IMR-90 (cell line): ENCODE data around the gene SHROOM3. TPM values are rescaled to one million over a fixed set of nuclear protein-coding genes. Genes with fewer than 3 reads are reported as not detected.

ENCODE experiments used
- ATAC-seq: fragments of 200-7000 bp; cut with Tn5 transposase; 2 replicates; pipeline ENCODE4 v1.9.1; 2020; ENCODE audit warnings: low read depth, mild to moderate bottlenecking, moderate library complexity
- BruUV-seq: library from RNA; stranded (reverse); fragments of 400-500 nt; replicated peaks from 2 replicates; lab custom pipeline; 2021; lab: Mats Ljungman, UMichigan
- CTCF ChIA-PET: fragments of 300-600 bp; formaldehyde crosslinking; extraction: SDS; loops from one replicate; lab custom pipeline; 2021; ENCODE audit warnings: antibody characterized with exemption; lab: Yijun Ruan, JAX
- POLR2A ChIA-PET: fragments of 300-600 bp; sonication (Branson Sonifier 250); formaldehyde crosslinking; loops from one replicate; lab custom pipeline; 2022; ENCODE audit warnings: antibody characterized with exemption; ENCODE audit not compliant: unreplicated experiment; lab: Charles Lee
- DNase-seq: peaks from one replicate; pipeline ENCODE4 v3.0.0; 2013
- H2AFZ ChIP-seq: replicated peaks from 2 replicates; pipeline ENCODE3; 2013; ENCODE audit warnings: low read length, mild to moderate bottlenecking; ENCODE audit not compliant: poor library complexity
- H2AK5ac ChIP-seq: 2 replicates; pipeline ENCODE4 v1.6.1; 2013; ENCODE audit warnings: low read depth, low read length, inconsistent platforms
- H2AK9ac ChIP-seq: replicated peaks from 2 replicates; pipeline ENCODE3; 2013; ENCODE audit warnings: mild to moderate bottlenecking, low read depth, low read length, moderate library complexity; ENCODE audit not compliant: poor library complexity
- H2BK120ac ChIP-seq: 2 replicates; pipeline ENCODE4 v1.6.1; 2013; ENCODE audit warnings: low read depth, low read length, inconsistent platforms
- H2BK15ac ChIP-seq: 3 replicates; pipeline ENCODE4 v1.6.1; 2013; ENCODE audit warnings: low read depth, low read length, inconsistent platforms
- H2BK20ac ChIP-seq: 2 replicates; pipeline ENCODE4 v1.6.1; 2013; ENCODE audit warnings: low read depth, mild to moderate bottlenecking, inconsistent platforms, low read length, moderate library complexity
- H2BK5ac ChIP-seq: 2 replicates; pipeline ENCODE4 v1.6.1; 2013; ENCODE audit warnings: mild to moderate bottlenecking, low read depth, low read length, inconsistent platforms; ENCODE audit not compliant: poor library complexity, severe bottlenecking
- H3K14ac ChIP-seq: replicated peaks from 2 replicates; pipeline ENCODE4 v1.6.1; 2013; ENCODE audit warnings: low read depth, low read length, inconsistent platforms
- H3K18ac ChIP-seq: 2 replicates; pipeline ENCODE4 v1.6.1; 2013; ENCODE audit warnings: low read depth, low read length, control low read depth
- H3K23ac ChIP-seq: 2 replicates; pipeline ENCODE4 v1.6.1; 2013; ENCODE audit warnings: low read depth, low read length, inconsistent platforms
- H3K27ac ChIP-seq: 2 replicates; pipeline ENCODE4 v1.5.1; 2013; ENCODE audit warnings: mild to moderate bottlenecking, control low read depth, low read length; ENCODE audit not compliant: insufficient read depth
- H3K27me3 ChIP-seq: 2 replicates; pipeline ENCODE4 v1.6.1; 2013; ENCODE audit warnings: low read length; ENCODE audit not compliant: control insufficient read depth, insufficient read depth
- H3K36me3 ChIP-seq: 2 replicates; pipeline ENCODE4 v1.6.1; 2013; ENCODE audit warnings: low read length, mixed read lengths; ENCODE audit not compliant: control insufficient read depth, insufficient read depth
- H3K4ac ChIP-seq: 2 replicates; pipeline ENCODE4 v1.6.1; 2013; ENCODE audit warnings: low read depth, low read length, inconsistent platforms
- H3K4me1 ChIP-seq: 2 replicates; pipeline ENCODE4 v1.6.1; 2013; ENCODE audit warnings: low read length, mixed read lengths; ENCODE audit not compliant: control insufficient read depth, insufficient read depth
- H3K4me2 ChIP-seq: 2 replicates; pipeline ENCODE4 v1.6.1; 2013; ENCODE audit warnings: low read depth, mild to moderate bottlenecking, control low read depth, low read length, moderate library complexity
- H3K4me3 ChIP-seq: 2 replicates; pipeline ENCODE4 v1.5.1; 2013; ENCODE audit warnings: low read depth, mild to moderate bottlenecking, control low read depth, low read length, moderate library complexity; ENCODE audit not compliant: insufficient read depth
- H3K56ac ChIP-seq: 2 replicates; pipeline ENCODE4 v1.6.1; 2013; ENCODE audit warnings: low read length, inconsistent platforms; ENCODE audit not compliant: insufficient read depth; ENCODE audit errors: extremely low read depth
- H3K79me1 ChIP-seq, 2 experiments: 2 replicates each; pipeline ENCODE4 v1.6.1; 2013; ENCODE audit warnings: low read length in 2 of 2, inconsistent platforms in 1 of 2, low read depth in 1 of 2
- H3K9ac ChIP-seq: 2 replicates; pipeline ENCODE4 v1.6.1; 2013; ENCODE audit warnings: low read depth, low read length, control low read depth
- H3K9me1 ChIP-seq: 2 replicates; pipeline ENCODE4 v1.6.1; 2013; ENCODE audit warnings: low read length, inconsistent platforms; ENCODE audit not compliant: insufficient read depth
- H3K9me3 ChIP-seq: 2 replicates; pipeline ENCODE4 v1.6.1; 2013; ENCODE audit warnings: low read length; ENCODE audit not compliant: control insufficient read depth, insufficient read depth
- H4K20me1 ChIP-seq: 2 replicates; pipeline ENCODE4 v1.6.1; 2013; ENCODE audit warnings: low read length, inconsistent platforms; ENCODE audit not compliant: insufficient read depth
- H4K5ac ChIP-seq: 2 replicates; pipeline ENCODE4 v1.6.1; 2013; ENCODE audit warnings: mild to moderate bottlenecking, low read depth, low read length, control low read depth
- H4K8ac ChIP-seq, 2 experiments: 2 replicates each; pipeline ENCODE4 v1.6.1; 2013; ENCODE audit warnings: low read depth in 2 of 2, low read length in 2 of 2, control low read depth in 1 of 2, inconsistent platforms in 1 of 2
- H4K91ac ChIP-seq: 2 replicates; pipeline ENCODE4 v1.6.1; 2013; ENCODE audit warnings: low read depth, low read length, inconsistent platforms; ENCODE audit not compliant: insufficient read depth
- BHLHE40 ChIP-seq: fragments of 150-350 bp; IDR thresholded peaks from 2 replicates; pipeline ENCODE4 v1.6.1; 2016; ENCODE audit warnings: mild to moderate bottlenecking, low read depth, low read length
- CEBPB ChIP-seq: IDR thresholded peaks from 2 replicates; pipeline ENCODE4 v1.6.1; 2012; ENCODE audit warnings: low read depth, low read length, improper control_type of control experiment
- CHD1 ChIP-seq: IDR thresholded peaks from 2 replicates; pipeline ENCODE4 v1.6.1; 2012; ENCODE audit warnings: low read depth, low read length, improper control_type of control experiment
- FOS ChIP-seq: fragments of 150-350 bp; IDR thresholded peaks from 2 replicates; pipeline ENCODE4 v1.6.1; 2016; ENCODE audit warnings: low read depth, low read length
- MAFK ChIP-seq: IDR thresholded peaks from 2 replicates; pipeline ENCODE4 v1.6.1; 2012; ENCODE audit warnings: low read depth, low read length, improper control_type of control experiment
- MAZ ChIP-seq: IDR thresholded peaks from 2 replicates; pipeline ENCODE4 v1.6.1; 2012; ENCODE audit warnings: low read depth, mild to moderate bottlenecking, low read length, improper control_type of control experiment, moderate library complexity, borderline replicate concordance
- MXI1 ChIP-seq: IDR thresholded peaks from 2 replicates; pipeline ENCODE4 v1.6.1; 2012; ENCODE audit warnings: low read depth, mild to moderate bottlenecking, low read length, moderate library complexity, borderline replicate concordance
- NFE2L2 ChIP-seq: fragments of 150-350 bp; IDR thresholded peaks from 2 replicates; pipeline ENCODE4 v1.6.1; 2016; ENCODE audit warnings: low read depth, mild to moderate bottlenecking, low read length
- POLR2A ChIP-seq: IDR thresholded peaks from 2 replicates; pipeline ENCODE4 v1.6.1; 2012; ENCODE audit warnings: mild to moderate bottlenecking, low read depth, low read length
- RAD21 ChIP-seq: IDR thresholded peaks from 2 replicates; pipeline ENCODE4 v1.6.1; 2012; ENCODE audit warnings: low read length, improper control_type of control experiment
- RCOR1 ChIP-seq: IDR thresholded peaks from 2 replicates; pipeline ENCODE4 v1.6.1; 2012; ENCODE audit warnings: mild to moderate bottlenecking, low read length, improper control_type of control experiment; ENCODE audit not compliant: insufficient replicate concordance
- RFX5 ChIP-seq: IDR thresholded peaks from 2 replicates; pipeline ENCODE4 v1.8.0; 2012; ENCODE audit warnings: low read depth, mild to moderate bottlenecking, low read length, moderate library complexity
- SMC3 ChIP-seq: fragments of 150-350 bp; IDR thresholded peaks from 2 replicates; pipeline ENCODE4 v1.6.1; 2016; ENCODE audit warnings: low read depth, mild to moderate bottlenecking, antibody characterized with exemption, low read length, moderate library complexity
- USF2 ChIP-seq: fragments of 150-350 bp; IDR thresholded peaks from 2 replicates; pipeline ENCODE4 v1.6.1; 2017; ENCODE audit warnings: mild to moderate bottlenecking, antibody characterized with exemption, low read length, low read depth
- WGBS, 2 experiments: methylation state at CpG; one replicate each; pipeline versions ENCODE4 v1.1.5 to v1.1.7; 2013; ENCODE audit warnings: missing lambda C conversion rate in 2 of 2; ENCODE audit not compliant: insufficient read length in 1 of 2; ENCODE audit errors: extremely low coverage in 2 of 2; 5-methylcytosine and 5-hydroxymethylcytosine counted together
- dilution Hi-C: fragments of 300-500 bp; cut with HindIII; formaldehyde crosslinking; loops from one replicate; pipeline ENCODE4 v1.14.3; 2018; ENCODE audit warnings: low sequenced_read_pairs; ENCODE audit not compliant: unreplicated experiment
- in situ Hi-C: fragments of 300-500 bp; cut with MboI; formaldehyde crosslinking; loops from 3 replicates; pipeline ENCODE4 v1.14.3; 2019; ENCODE audit warnings: low sequenced_read_pairs, inconsistent platforms, mixed read lengths
- intact Hi-C: fragments of 100-400 bp; cut with micrococcal nuclease; formaldehyde crosslinking; loops from 2 replicates; pipeline ENCODE4 v1.10.0; 2022
- polyA plus RNA-seq, 3 experiments: library from polyadenylated mRNA; depleted of rRNA; stranded (reverse); fragments of >200 nt; gene quantifications; 2 replicates each; pipeline ENCODE4 v1.2.3, GENCODE V29; 2012; ENCODE audit warnings: low replicate concordance in 1 of 3
- total RNA-seq: library from RNA; depleted of rRNA; stranded (reverse); fragments of >200 nt; gene quantifications from 2 replicates; pipeline ENCODE4 v1.2.3, GENCODE V29; 2012
- TF ChIP-seq, protein P1 (sequence below): fragments of 150-350 bp; IDR thresholded peaks from 2 replicates; pipeline ENCODE4 v1.6.1; 2016; ENCODE audit warnings: low read depth, mild to moderate bottlenecking, low read length, moderate library complexity, borderline replicate concordance
- TF ChIP-seq, protein P2 (sequence below): conservative IDR thresholded peaks from 2 replicates; pipeline ENCODE4 v1.5.1; 2012; ENCODE audit warnings: mild to moderate bottlenecking, low read depth, low read length, improper control_type of control experiment

Gene SHROOM3
- total and polyA plus RNA-seq, 2 of the 4 experiments (the other 2 are of a cell fraction), result 10.8 to 19.5 TPM

DNA sequence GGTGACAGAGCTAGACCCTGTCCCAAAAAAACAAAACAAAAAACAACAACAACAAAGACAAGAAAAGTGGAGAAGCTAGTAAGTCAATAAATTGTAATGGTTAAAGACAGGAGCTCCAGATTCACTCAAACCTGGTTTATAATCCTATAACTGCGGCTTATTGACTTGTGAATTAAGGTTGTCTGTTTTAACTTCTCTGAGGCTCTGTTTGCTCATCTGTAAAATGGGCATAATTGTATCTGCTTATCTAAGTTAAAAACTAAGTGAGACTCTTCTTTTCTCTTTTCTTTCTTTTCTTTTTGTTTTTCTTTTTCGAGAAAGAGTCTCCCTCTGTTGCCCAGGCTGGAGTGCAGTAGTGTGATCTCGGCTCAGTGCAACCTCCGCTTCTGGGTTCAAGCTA lies 378.0 kb downstream of the SHROOM3 start:
- H3K27ac ChIP-seq, result no peak overlapping the region

More for the DNA sequence above, 378.0 kb downstream of the SHROOM3 start:
- H2AK9ac ChIP-seq, result no peak overlapping the region
- TF ChIP-seq MAFK (no peak), MAZ (no peak), CHD1 (no peak), FOS (no peak), CEBPB (no peak), BHLHE40 (no peak), POLR2A (no peak), NFE2L2 (no peak), MXI1 (no peak), USF2 (no peak), SMC3 (no peak), RAD21 (no peak), RFX5 (no peak), RCOR1 (no peak)
- TF ChIP-seq, protein P1, sequence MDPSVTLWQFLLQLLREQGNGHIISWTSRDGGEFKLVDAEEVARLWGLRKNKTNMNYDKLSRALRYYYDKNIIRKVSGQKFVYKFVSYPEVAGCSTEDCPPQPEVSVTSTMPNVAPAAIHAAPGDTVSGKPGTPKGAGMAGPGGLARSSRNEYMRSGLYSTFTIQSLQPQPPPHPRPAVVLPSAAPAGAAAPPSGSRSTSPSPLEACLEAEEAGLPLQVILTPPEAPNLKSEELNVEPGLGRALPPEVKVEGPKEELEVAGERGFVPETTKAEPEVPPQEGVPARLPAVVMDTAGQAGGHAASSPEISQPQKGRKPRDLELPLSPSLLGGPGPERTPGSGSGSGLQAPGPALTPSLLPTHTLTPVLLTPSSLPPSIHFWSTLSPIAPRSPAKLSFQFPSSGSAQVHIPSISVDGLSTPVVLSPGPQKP, result no peak
- TF ChIP-seq, protein P2, sequence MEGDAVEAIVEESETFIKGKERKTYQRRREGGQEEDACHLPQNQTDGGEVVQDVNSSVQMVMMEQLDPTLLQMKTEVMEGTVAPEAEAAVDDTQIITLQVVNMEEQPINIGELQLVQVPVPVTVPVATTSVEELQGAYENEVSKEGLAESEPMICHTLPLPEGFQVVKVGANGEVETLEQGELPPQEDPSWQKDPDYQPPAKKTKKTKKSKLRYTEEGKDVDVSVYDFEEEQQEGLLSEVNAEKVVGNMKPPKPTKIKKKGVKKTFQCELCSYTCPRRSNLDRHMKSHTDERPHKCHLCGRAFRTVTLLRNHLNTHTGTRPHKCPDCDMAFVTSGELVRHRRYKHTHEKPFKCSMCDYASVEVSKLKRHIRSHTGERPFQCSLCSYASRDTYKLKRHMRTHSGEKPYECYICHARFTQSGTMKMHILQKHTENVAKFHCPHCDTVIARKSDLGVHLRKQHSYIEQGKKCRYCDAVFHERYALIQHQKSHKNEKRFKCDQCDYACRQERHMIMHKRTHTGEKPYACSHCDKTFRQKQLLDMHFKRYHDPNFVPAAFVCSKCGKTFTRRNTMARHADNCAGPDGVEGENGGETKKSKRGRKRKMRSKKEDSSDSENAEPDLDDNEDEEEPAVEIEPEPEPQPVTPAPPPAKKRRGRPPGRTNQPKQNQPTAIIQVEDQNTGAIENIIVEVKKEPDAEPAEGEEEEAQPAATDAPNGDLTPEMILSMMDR, result no peak
- H3K4me3 ChIP-seq, result no peak overlapping the region
- H3K23ac ChIP-seq, result no peak overlapping the region
- ChIA-PET CTCF (interaction anchor here (0.6 kb wide), 1 partner anchor 70 kb away, joined by 3 read pairs; no protein-coding TSS in a partner anchor), POLR2A (interaction anchor here (0.7 kb wide), 1 partner anchor 31 kb away, joined by 4 read pairs; no protein-coding TSS in a partner anchor)
- H2AFZ ChIP-seq, result no peak overlapping the region
- no peak overlapping the region for H2BK5ac ChIP-seq
- DNase-seq, result no peak
- no CpG with 5 or more reads among the region's 4 CpGs for WGBS, 2 experiments
- H3K56ac ChIP-seq, result no peak overlapping the region
- no peak overlapping the region for H3K4me2 ChIP-seq
- no peak overlapping the region for H4K91ac ChIP-seq
- no peak for ATAC-seq
- in situ Hi-C loops (no loop called here), dilution Hi-C loops (no loop called here), intact Hi-C loops (no loop called here)
- H3K14ac ChIP-seq, result no peak overlapping the region
- H2BK20ac ChIP-seq, result peak overlapping the region; percentile 58; the same call in 1 of the 2 replicates
- no TSS peak for BruUV-seq
- peaks cover 8% of the 10 kb centered on the region for H3K4me1 ChIP-seq
- H2BK120ac ChIP-seq, result peak overlapping the region; percentile 78; the same call in 1 of the 2 replicates
- H2BK15ac ChIP-seq, result no peak overlapping the region
- H4K20me1 ChIP-seq, result no peaks in the 10 kb centered on the region
- H4K5ac ChIP-seq, result no peak overlapping the region
- H2AK5ac ChIP-seq, result no peak overlapping the region
- no peak overlapping the region for H3K9ac ChIP-seq
- peaks cover 7% of the 10 kb centered on the region; the same call in 1 of the 2 replicates for H3K9me1 ChIP-seq
- H3K9me3 ChIP-seq, result no peaks in the 10 kb centered on the region; the same call in 1 of the 2 replicates
- no peaks in the 10 kb centered on the region for H3K36me3 ChIP-seq
- peak overlapping the region; percentile 88; the same call in 1 of the 2 replicates for H3K4ac ChIP-seq
- peak overlapping the region in 1 of 2 experiments; percentile 89; a peak in 1 of 4 replicates for H4K8ac ChIP-seq
- no peaks in the 10 kb centered on the region for H3K79me1 ChIP-seq
- H3K27me3 ChIP-seq, result no peaks in the 10 kb centered on the region
- no peak overlapping the region for H3K18ac ChIP-seq
